ENCODE measurements around the gene FAM187B.

- TF ChIP-seq EZH2 (IDR thresholded peaks at IDR 0.05; ENCODE audit: borderline replicate concordance, low read length) (no peak), CTCF (IDR thresholded peaks at IDR 0.05; ENCODE audit: low read length) (no peak)
Observed at GRCh38 chr19:35267353-35267817, 38.8 kb upstream of the FAM187B start.
